ENCODE data around the gene SYNDIG1. TPM values are rescaled to one million over a fixed set of nuclear protein-coding genes. Genes with fewer than 3 reads are reported as not detected.

Gene SYNDIG1
- total RNA-seq, 1 donor from 2014 or later, result 0.49 TPM

GRCh38 chr20:24583169-24583792, 113.9 kb downstream of the SYNDIG1 start:
- H3K4me1 Mint-ChIP-seq, result no peaks in the 10 kb centered on the region

GRCh38 chr20:24584078-24584477, 114.6 kb downstream of the SYNDIG1 start:
- H3K27me3 Mint-ChIP-seq (ENCODE audit: low read depth), result no peaks in the 10 kb centered on the region
- TF ChIP-seq CTCF (conservative IDR thresholded peaks at IDR 0.05), result no peak

More at GRCh38 chr20:24583169-24583792, 113.9 kb downstream of the SYNDIG1 start:
- H3K36me3 Mint-ChIP-seq (ENCODE audit: low read depth), result no peaks in the 10 kb centered on the region
- no peaks in the 10 kb centered on the region for H3K9me3 Mint-ChIP-seq
- no peak overlapping the region for H3K4me3 Mint-ChIP-seq
- no peak for TF ChIP-seq CTCF (conservative IDR thresholded peaks at IDR 0.05)
- no peak overlapping the region for H3K27ac Mint-ChIP-seq (ENCODE audit: unreplicated experiment)
- H3K27me3 Mint-ChIP-seq (ENCODE audit: low read depth), result no peaks in the 10 kb centered on the region
- no peak for DNase-seq (ENCODE audit: low read depth, low spot score)

GRCh38 chr20:24584538-24585356, 115.3 kb downstream of the SYNDIG1 start:
- H3K36me3 Mint-ChIP-seq (ENCODE audit: low read depth), result no peaks in the 10 kb centered on the region
- no peaks in the 10 kb centered on the region for H3K27me3 Mint-ChIP-seq (ENCODE audit: low read depth)
- H3K9me3 Mint-ChIP-seq, result no peaks in the 10 kb centered on the region
- no peak for DNase-seq (ENCODE audit: low read depth, low spot score)
- no peak for TF ChIP-seq CTCF (conservative IDR thresholded peaks at IDR 0.05)
- no peak overlapping the region for H3K4me3 Mint-ChIP-seq
- H3K27ac Mint-ChIP-seq (ENCODE audit: unreplicated experiment), result no peak overlapping the region
- H3K4me1 Mint-ChIP-seq, result no peaks in the 10 kb centered on the region

More at GRCh38 chr20:24584078-24584477, 114.6 kb downstream of the SYNDIG1 start:
- Mint-ChIP-seq H3K27ac (ENCODE audit: unreplicated experiment) (no peak overlapping the region), H3K9me3 (no peaks in the 10 kb centered on the region), H3K36me3 (ENCODE audit: low read depth) (no peaks in the 10 kb centered on the region), H3K4me3 (no peak overlapping the region), H3K4me1 (no peaks in the 10 kb centered on the region)
- no peak for DNase-seq (ENCODE audit: low read depth, low spot score)

- no peaks in the 10 kb centered on the region for H3K9me3 Mint-ChIP-seq
- H3K36me3 Mint-ChIP-seq (ENCODE audit: low read depth), result no peaks in the 10 kb centered on the region
- no peak for TF ChIP-seq CTCF (conservative IDR thresholded peaks at IDR 0.05)
- DNase-seq (ENCODE audit: low read depth, low spot score), result no peak
- no peaks in the 10 kb centered on the region for H3K27me3 Mint-ChIP-seq (ENCODE audit: low read depth)
- no peak overlapping the region for H3K27ac Mint-ChIP-seq (ENCODE audit: unreplicated experiment)
- H3K4me1 Mint-ChIP-seq, result no peaks in the 10 kb centered on the region
- H3K4me3 Mint-ChIP-seq, result no peak overlapping the region
These were observed 116.5 kb downstream of the SYNDIG1 start for GRCh38 chr20:24585796-24586522.

GRCh38 chr20:24586523-24586840, 117.1 kb downstream of the SYNDIG1 start:
- Mint-ChIP-seq H3K27ac (ENCODE audit: unreplicated experiment) (no peak overlapping the region), H3K36me3 (ENCODE audit: low read depth) (no peaks in the 10 kb centered on the region), H3K4me3 (no peak overlapping the region), H3K9me3 (no peaks in the 10 kb centered on the region), H3K27me3 (ENCODE audit: low read depth) (peaks cover 2% of the 10 kb centered on the region), H3K4me1 (no peaks in the 10 kb centered on the region)
- no peak for DNase-seq (ENCODE audit: low read depth, low spot score)
- TF ChIP-seq CTCF (conservative IDR thresholded peaks at IDR 0.05), result no peak
